Stimulated activated CD4-positive, alpha-beta T cell treated with anti-CD3 and anti-CD28 coated beads, Interleukin-4, amount 100 ng/mL, for 4 hours (primary cell): ENCODE results near the gene STK16.

Experiments
- DNase-seq, 2 experiments: peaks; one replicate each; pipeline ENCODE4 v3.0.0-alpha.2; 2020

Gene STK16

GRCh38 chr2:219214141-219214540 is 31.1 kb upstream of the STK16 start:
- DNase-seq: no peak

DNA sequence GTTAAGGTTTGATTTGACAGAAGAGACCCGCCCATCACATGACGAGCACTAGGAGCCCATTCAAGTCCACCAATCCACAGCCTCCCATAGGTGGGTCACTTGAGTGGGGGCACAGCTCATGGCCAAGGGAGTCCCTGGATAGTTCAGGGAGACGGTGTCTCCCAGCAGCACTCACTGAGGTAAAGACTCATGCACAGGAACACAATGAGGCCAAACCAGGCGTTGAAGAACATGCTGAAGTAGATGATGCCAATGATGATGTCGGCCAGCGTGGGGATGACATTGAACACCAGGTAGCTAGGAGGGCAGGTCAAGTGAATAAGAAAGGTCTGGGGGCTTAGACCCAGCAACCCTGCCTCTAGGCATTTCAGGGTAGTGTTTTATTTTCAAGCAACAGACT is 30.5 kb upstream of the STK16 start:
- no peak for DNase-seq

DNA sequence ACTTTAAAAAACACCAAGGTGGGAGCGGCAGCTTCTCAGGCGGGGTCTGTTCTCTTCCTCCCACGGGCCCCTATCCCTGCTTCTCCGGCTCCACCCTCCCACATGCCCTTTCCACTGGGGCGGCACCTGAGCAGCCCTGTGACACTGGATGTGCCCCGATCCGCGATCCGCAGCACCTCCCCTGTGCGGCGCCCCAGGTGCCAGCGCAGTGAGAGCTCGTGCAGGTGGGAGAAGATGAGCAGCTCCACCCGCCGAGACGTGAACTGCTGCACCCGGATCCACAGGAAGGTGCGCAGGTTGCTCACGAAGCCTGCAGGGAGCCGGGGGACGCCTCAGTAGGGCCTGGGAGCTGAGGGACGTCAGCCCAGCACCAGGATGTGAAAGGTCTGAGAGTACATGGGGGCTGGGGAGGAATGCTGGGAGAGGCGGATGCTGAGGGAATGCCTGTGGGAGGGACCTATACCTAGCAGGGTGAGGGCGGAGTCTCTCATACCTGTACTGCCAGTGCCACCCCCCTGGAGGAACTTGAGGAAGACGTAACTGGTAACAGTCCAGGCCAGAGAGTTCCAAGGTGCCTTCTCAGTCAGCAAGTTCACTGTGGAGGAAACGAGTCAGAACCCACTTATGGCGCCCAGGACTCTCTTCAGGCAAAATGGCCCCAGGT is 29.3 kb upstream of the STK16 start:
- no peak for DNase-seq

DNA sequence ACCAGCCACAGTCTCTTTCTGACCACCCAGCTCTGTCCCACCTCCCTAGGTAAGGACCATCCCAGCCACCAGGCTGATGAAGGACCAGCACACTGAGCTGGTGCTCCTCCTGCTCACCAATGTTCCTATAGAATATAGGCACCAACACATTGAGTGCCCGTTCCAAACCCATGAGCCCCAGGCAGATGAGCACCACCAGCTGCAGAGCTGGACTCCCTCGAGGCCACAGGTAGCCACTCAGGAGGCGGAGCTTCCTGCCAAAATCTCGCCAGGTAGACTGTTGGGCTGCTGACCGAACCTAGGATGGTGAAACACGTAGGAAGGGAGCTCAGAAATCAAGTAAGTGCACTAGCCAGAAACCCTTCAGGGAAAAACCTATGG is 28.8 kb upstream of the STK16 start:
- no peak for DNase-seq

- peak in 1 of 2 experiments; percentile 20 for DNase-seq
Measured at GRCh38 chr2:219218217-219218731, 27.0 kb upstream of the STK16 start.

GRCh38 chr2:219218732-219219701 is 26.3 kb upstream of the STK16 start, which contains the start of gene ABCB6:
Gene ABCB6 (minus strand): TSS chr2:219218958. CDS start chr2:219218673, 285 bp downstream.
- DNase-seq: peak; percentile 88 to 91

GRCh38 chr2:219219784-219220532 is 25.3 kb upstream of the STK16 start:
- no peak for DNase-seq

GRCh38 chr2:219220652-219221402 is 24.5 kb upstream of the STK16 start:
- DNase-seq: no peak

GRCh38 chr2:219221957-219222518 is 23.2 kb upstream of the STK16 start:
- no peak for DNase-seq

DNA sequence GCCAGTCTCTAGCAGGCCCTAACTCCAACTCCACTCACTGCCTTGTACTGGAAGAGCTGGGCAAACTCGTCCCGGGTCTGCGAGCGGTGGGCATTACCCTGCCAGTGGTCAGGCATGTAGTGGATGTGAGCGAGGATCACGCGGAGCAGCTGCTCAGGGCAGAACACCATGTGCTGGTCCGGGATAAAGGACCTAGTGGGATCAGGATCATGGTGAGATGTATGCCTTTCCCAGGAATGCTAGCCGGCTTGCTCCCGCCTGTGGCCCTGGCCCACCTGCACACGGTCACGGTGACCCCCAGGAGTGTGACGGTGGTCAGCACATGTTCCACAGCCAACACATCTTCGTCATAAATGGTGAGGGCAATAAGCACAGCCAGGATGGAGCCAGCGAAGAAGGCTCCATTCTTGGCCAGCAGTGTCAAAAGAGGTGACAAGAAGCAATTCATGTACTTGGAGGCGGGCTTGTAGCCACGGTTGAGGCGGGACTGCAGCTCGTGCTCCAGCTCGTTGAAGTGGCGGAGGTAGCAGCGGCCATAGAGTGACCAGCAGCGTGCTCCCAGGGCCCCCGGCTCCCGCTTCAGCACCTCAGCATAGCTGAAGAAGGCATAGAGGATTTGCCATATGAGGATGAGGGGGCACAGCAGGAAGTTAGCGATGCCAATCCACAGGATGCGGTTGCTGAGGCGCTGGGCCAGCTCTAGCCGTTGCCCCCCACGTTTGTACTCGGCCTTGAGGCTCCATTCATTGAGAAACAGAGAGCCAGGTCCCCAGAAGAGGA is 21.3 kb upstream of the STK16 start:
- DNase-seq: no peak

DNA sequence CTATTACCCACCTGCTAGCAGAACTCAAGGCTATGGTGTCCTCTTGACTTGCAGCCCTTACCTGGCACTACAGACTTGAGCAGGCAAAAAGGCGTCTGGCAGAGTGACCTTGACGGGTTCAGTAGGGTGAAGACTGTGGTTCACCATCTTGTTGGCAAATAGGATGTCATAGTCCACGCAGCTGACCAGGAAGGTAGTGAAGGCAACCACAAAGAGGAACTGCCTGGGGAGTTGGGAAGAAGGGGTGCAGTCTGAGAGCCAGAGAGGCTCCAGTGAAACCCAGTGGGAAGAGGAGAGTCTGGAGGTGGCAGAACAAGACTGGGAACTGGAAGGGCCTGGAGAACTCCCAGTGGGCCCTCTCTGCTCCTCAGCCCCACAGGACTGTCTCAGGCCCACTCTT is 19.9 kb upstream of the STK16 start:
- no peak for DNase-seq

- no peak for DNase-seq
Measured at GRCh38 chr2:219228041-219228910, 17.0 kb upstream of the STK16 start.

- DNase-seq: no peak
Measured at GRCh38 chr2:219228911-219229304, 16.4 kb upstream of the STK16 start.

GRCh38 chr2:219229305-219230058 is 15.8 kb upstream of the STK16 start, which contains the start of the genes ANKZF1 and ATG9A:
Gene ANKZF1 (plus strand): TSS chr2:219229806. CDS start chr2:219230258, 452 bp downstream.
Gene ATG9A (minus strand): TSS chr2:219229636. CDS start chr2:219228024, 1,612 bp downstream.
- DNase-seq: peak; percentile 94 to 99

GRCh38 chr2:219230059-219230540 is 15.2 kb upstream of the STK16 start:
- DNase-seq: peak; percentile 13 to 37

- DNase-seq: no peak
Measured at GRCh38 chr2:219234331-219234730, 10.9 kb upstream of the STK16 start.

DNA sequence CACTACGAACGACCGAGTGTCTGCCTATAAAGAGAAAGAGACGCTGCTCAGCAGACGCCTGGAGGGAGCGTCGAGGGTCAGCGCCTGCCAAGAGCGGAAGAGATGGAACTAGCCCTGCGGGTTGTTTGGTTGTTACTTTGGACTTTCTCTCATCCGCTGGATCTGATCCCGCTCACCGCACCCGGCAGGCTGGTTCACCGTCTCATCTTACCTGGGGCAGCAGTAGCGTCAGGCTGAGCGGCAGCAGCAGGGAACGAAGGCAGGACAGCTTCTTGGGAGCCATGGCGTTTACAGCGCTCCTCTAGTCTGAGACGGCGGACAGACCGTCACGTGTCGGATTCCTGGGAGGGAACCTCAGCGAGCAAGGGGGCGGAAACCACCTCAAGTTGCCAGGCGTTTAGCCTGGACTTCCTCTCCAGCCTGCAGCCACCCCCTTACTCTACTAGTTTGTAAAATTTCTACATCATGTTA is 2.0 kb upstream of the STK16 start:
- DNase-seq: no peak

DNA sequence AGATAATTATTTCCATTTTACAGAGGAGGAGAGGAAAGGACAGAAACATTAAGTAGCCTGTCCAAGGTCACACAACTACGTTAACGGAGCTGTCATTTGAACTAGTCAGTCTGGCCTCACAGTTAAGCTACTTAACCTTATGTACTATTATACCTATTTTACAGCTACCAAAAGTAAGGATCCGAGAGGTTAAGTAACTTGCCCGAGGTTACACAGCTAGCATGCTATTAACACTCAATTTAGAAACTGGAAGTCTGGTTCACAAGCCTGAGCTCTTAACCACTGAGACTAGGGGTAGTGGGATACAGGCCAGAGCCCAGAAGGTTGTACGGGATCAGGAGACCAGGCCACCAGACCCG is 511 bp upstream of the STK16 start:
- DNase-seq: no peak

GRCh38 chr2:219245899-219246230 is 586 bp downstream of the STK16 start:
- peak in 1 of 2 experiments; percentile 18 for DNase-seq
